Chondrocyte (in vitro differentiated cells): Measurements from ENCODE around the gene HTD2. TPM values are rescaled to one million over a fixed set of nuclear protein-coding genes. Genes with fewer than 3 reads are reported as not detected.
A peak's percentile ranks its signal among the peaks of the same experiment; 100 is the strongest.

ENCODE experiments used
- DNase-seq: peaks from one replicate; pipeline ENCODE4 v3.0.0; 2021; ENCODE audit warnings: mixed read lengths, low spot score
- H3K27ac Mint-ChIP-seq: one replicate; pipeline ENCODE4 v1.8.0; 2021; ENCODE audit warnings: mild to moderate bottlenecking, moderate library complexity, mixed read lengths; ENCODE audit not compliant: unreplicated experiment
- H3K27me3 Mint-ChIP-seq: 2 replicates; pipeline ENCODE4 v1.8.0; 2021; ENCODE audit warnings: low read depth, mixed read lengths
- H3K36me3 Mint-ChIP-seq: 2 replicates; pipeline ENCODE4 v1.8.0; 2021; ENCODE audit warnings: low read depth, mixed read lengths
- H3K4me1 Mint-ChIP-seq: 2 replicates; pipeline ENCODE4 v1.8.0; 2021; ENCODE audit warnings: low read depth, mild to moderate bottlenecking, mixed read lengths
- H3K4me3 Mint-ChIP-seq: one replicate; pipeline ENCODE4 v1.8.0; 2021; ENCODE audit warnings: mild to moderate bottlenecking, moderate library complexity, mixed read lengths; ENCODE audit not compliant: unreplicated experiment
- H3K9me3 Mint-ChIP-seq: 2 replicates; pipeline ENCODE4 v1.8.0; 2021; ENCODE audit warnings: low read depth, mixed read lengths
- CTCF ChIP-seq: fragments of 200-600 bp; sonication (generic); IDR thresholded peaks from 2 replicates; pipeline ENCODE4 v1.5.0; 2021; ENCODE audit warnings: antibody characterized with exemption, mild to moderate bottlenecking, moderate library complexity
- total RNA-seq: library from RNA; stranded (reverse); gene quantifications from 3 replicates; pipeline ENCODE4 v1.2.1, GENCODE V29; 2021

HTD2 gene
- total RNA-seq, 1 donor from 2014 or later = 5.0 TPM

GRCh38 chr3:58323529-58324390 is 17.4 kb downstream of the HTD2 start:
- no peak overlapping the region for H3K4me3 Mint-ChIP-seq
- DNase-seq = no peak
- peaks cover 23% of the 10 kb centered on the region for H3K4me1 Mint-ChIP-seq
- no peaks in the 10 kb centered on the region for H3K36me3 Mint-ChIP-seq
- H3K27ac Mint-ChIP-seq = no peak overlapping the region
- H3K9me3 Mint-ChIP-seq = no peaks in the 10 kb centered on the region
- no peaks in the 10 kb centered on the region for H3K27me3 Mint-ChIP-seq
- TF ChIP-seq CTCF = no peak

GRCh38 chr3:58324391-58325390 is 18.4 kb downstream of the HTD2 start:
- no peak for TF ChIP-seq CTCF
- Mint-ChIP-seq H3K9me3 (no peaks in the 10 kb centered on the region), H3K4me1 (peaks cover 23% of the 10 kb centered on the region), H3K27me3 (no peaks in the 10 kb centered on the region), H3K27ac (peak overlapping the region; percentile 68), H3K4me3 (no peak overlapping the region), H3K36me3 (no peaks in the 10 kb centered on the region)
- no peak for DNase-seq

- Mint-ChIP-seq H3K27me3 (no peaks in the 10 kb centered on the region), H3K4me3 (no peak overlapping the region), H3K9me3 (no peaks in the 10 kb centered on the region), H3K4me1 (peaks cover 23% of the 10 kb centered on the region), H3K27ac (peak overlapping the region; percentile 68), H3K36me3 (no peaks in the 10 kb centered on the region)
- no peak for TF ChIP-seq CTCF
- DNase-seq = no peak
Measured at GRCh38 chr3:58325525-58325992, 19.2 kb downstream of the HTD2 start.

- Mint-ChIP-seq H3K9me3 (no peaks in the 10 kb centered on the region), H3K4me3 (no peak overlapping the region), H3K27me3 (no peaks in the 10 kb centered on the region), H3K4me1 (peaks cover 23% of the 10 kb centered on the region), H3K27ac (peak overlapping the region; percentile 32), H3K36me3 (no peaks in the 10 kb centered on the region)
- no peak for TF ChIP-seq CTCF
- no peak for DNase-seq
Measured at GRCh38 chr3:58326267-58326900, 20.1 kb downstream of the HTD2 start.
